Transverse colon (tissue), 4 donors: Measurements from ENCODE around the gene EYA2.

ENCODE experiments used
- EP300 ChIP-seq: sonication (generic); formaldehyde crosslinking; IDR thresholded peaks from one replicate; pipeline ENCODE4 v1.6.1; 2017; ENCODE audit warnings: antibody characterized with exemption, low read depth
- POLR2A ChIP-seq: fragments of 450-650 bp; IDR thresholded peaks from one replicate; pipeline ENCODE4 v1.6.1; 2016; ENCODE audit warnings: antibody characterized with exemption, mild to moderate bottlenecking, moderate library complexity
- POLR2AphosphoS5 ChIP-seq, 3 donors: sonication (generic); formaldehyde crosslinking; IDR thresholded peaks; one replicate each; pipeline ENCODE4 v1.6.1; 2016; ENCODE audit warnings: antibody characterized with exemption in 3 of 3
- TF ChIP-seq, protein P1 (sequence below), 5 experiments: fragments of 200-600 bp in 3 of 5; fragments of 450-650 bp in 2 of 5; sonication (generic) in 3 of 5; IDR thresholded peaks; 1 replicate in 2 of 5; 2 replicates in 3 of 5; pipeline ENCODE4 v1.5.1; 2016 to 2017; ENCODE audit warnings: antibody characterized with exemption in 5 of 5, inconsistent platforms in 3 of 5, mild to moderate bottlenecking in 2 of 5, moderate library complexity in 1 of 5

DNA sequence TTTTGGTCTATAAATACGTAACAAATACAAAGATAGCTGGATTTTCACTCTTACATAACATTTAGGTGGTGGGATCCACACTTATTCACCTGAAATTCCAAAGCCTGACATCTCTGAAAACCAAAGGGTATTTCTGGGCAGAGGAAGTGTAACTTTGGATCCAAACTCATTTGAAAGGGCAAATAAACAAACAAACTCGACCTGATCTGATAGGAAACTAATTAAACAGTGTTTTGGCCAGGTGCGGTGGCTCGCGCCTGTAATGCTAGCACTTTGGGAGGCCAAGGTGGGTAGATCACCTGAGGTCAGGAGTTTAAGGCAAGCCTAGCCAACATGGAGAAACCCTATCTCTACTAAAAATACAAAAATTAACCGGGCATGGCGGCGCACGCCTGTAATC is 332.9 kb downstream of the EYA2 start:
- TF ChIP-seq, protein P1, sequence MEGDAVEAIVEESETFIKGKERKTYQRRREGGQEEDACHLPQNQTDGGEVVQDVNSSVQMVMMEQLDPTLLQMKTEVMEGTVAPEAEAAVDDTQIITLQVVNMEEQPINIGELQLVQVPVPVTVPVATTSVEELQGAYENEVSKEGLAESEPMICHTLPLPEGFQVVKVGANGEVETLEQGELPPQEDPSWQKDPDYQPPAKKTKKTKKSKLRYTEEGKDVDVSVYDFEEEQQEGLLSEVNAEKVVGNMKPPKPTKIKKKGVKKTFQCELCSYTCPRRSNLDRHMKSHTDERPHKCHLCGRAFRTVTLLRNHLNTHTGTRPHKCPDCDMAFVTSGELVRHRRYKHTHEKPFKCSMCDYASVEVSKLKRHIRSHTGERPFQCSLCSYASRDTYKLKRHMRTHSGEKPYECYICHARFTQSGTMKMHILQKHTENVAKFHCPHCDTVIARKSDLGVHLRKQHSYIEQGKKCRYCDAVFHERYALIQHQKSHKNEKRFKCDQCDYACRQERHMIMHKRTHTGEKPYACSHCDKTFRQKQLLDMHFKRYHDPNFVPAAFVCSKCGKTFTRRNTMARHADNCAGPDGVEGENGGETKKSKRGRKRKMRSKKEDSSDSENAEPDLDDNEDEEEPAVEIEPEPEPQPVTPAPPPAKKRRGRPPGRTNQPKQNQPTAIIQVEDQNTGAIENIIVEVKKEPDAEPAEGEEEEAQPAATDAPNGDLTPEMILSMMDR (IDR thresholded peaks at IDR 0.05): no peak
- no peak for TF ChIP-seq POLR2A
- TF ChIP-seq POLR2AphosphoS5 (IDR thresholded peaks at IDR 0.05): no peak
- no peak for TF ChIP-seq EP300
